GM10248 (cell line): ENCODE results near the gene IRF5.

Experiments used
- CTCF ChIA-PET: fragments of 300-600 bp; sonication (Branson Sonifier 250); formaldehyde crosslinking; extraction: SDS; loops from one replicate; lab custom pipeline; 2021; ENCODE audit warnings: antibody characterized with exemption; lab: Yijun Ruan, JAX
- POLR2A ChIA-PET: fragments of 350-650 bp; sonication (Branson Sonifier 250); formaldehyde crosslinking; extraction: SDS; loops from one replicate; lab custom pipeline; 2020; ENCODE audit warnings: antibody characterized with exemption; lab: Yijun Ruan, JAX
- DNase-seq: peaks from one replicate; pipeline ENCODE4 v3.0.0; 2012; ENCODE audit errors: extremely low spot score
- TF ChIP-seq, protein P1 (sequence below): IDR thresholded peaks from 2 replicates; pipeline ENCODE4 v1.5.1; 2012; ENCODE audit warnings: mild to moderate bottlenecking, low read depth; ENCODE audit errors: extremely low read depth, missing control alignments, control extremely low read depth

The IRF5 gene

DNA sequence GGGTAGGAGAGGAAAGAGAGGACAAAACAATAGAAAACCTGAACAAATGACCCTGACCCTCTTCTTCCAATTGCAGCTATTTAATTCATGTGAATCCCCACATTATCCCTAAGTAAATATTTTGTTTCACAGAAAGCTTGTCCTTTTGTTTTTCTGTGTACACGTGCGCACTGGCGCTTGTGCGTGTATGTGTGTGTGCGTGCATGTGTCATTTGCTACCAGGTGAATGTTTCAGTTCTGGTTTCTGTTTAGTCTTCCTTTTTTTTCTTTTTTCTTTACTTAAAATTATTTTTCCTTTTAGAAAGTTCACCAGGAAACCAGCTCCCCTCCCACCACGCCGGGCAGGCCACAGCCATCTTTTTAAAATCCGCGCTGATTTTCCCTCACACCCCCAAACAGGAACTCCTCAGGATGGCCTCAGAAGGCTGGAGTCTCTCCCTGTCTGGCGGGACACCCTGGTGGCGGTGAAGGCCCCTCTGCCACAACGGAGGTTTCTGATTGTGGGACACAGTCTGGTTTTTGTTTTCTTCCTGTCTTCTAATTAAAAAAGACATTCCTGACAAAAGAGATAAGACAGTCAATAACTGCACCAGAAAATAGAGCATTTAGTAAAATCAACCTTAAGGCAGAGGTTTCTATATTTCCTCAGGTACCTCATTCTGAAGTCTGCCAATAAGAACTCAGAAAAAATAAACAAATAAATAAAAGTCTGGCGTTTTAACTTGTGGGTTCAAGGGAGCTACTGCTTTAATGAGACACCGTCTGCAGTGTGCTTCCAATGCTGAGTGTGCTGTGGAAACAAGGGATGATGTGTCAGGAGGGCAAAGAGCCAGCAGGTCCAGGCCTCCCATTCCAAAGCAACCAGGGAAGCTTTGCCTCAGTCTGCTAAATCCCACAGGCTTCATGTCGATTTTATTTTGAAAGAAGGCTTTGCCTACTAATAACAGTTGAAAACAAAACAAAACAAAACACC lies 17.4 kb downstream of the IRF5 start:
- ChIA-PET CTCF (interaction anchor here (1.1 to 16.2 kb wide), 6 partner anchors 11 to 136 kb away, joined by 3 to 140 read pairs (median 4); no protein-coding TSS in a partner anchor), POLR2A (interaction anchor here (0.6 to 1.4 kb wide), 3 partner anchors 15 to 99 kb away, joined by 3 to 14 read pairs (median 3); no protein-coding TSS in a partner anchor)
- peak; percentile 54 for DNase-seq
- TF ChIP-seq, protein P1, sequence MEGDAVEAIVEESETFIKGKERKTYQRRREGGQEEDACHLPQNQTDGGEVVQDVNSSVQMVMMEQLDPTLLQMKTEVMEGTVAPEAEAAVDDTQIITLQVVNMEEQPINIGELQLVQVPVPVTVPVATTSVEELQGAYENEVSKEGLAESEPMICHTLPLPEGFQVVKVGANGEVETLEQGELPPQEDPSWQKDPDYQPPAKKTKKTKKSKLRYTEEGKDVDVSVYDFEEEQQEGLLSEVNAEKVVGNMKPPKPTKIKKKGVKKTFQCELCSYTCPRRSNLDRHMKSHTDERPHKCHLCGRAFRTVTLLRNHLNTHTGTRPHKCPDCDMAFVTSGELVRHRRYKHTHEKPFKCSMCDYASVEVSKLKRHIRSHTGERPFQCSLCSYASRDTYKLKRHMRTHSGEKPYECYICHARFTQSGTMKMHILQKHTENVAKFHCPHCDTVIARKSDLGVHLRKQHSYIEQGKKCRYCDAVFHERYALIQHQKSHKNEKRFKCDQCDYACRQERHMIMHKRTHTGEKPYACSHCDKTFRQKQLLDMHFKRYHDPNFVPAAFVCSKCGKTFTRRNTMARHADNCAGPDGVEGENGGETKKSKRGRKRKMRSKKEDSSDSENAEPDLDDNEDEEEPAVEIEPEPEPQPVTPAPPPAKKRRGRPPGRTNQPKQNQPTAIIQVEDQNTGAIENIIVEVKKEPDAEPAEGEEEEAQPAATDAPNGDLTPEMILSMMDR: no peak

DNA sequence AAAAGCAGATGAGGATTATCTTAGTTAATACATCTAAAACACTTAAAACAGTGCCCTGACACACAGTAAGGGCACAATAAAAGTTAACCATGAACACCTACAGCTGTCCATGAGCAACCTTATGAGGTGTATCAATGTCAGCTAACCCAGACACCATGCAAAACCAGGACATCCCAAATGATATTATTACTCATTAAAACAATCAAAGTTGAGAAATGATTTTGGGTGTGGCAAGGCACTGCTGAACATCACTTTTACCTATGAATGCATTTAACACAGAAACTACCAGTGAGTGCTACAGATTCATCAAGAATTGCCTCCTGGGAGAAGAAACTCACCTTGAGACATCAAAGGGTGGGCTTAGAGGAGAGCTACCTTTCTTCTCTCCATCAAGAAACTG lies 18.3 kb downstream of the IRF5 start:
- ChIA-PET POLR2A (no interaction called here), CTCF (interaction anchor here (1.1 to 16.2 kb wide), 5 partner anchors 10 to 135 kb away, joined by 3 to 140 read pairs (median 5); no protein-coding TSS in a partner anchor)
- no peak for DNase-seq
- TF ChIP-seq, protein P1: no peak

DNA sequence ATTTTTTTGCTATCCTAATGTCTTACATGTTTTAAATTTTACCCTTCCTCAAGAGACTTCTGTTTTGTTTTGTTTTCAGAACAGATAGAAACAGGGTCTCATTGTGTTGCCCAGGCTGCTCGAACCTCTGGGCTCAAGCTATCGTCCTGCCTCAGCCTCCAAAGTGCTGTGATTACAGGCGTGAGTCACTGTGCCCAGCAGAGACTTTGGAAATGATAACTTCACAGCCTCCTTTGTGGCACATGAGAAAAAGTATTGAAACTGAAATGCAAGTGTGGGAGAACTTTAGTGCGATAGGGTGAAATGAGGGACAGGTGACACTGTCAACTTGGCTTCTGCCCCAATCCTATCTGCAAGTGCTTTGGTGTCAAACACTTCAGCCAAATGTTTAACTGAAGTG lies 21.6 kb downstream of the IRF5 start:
- TF ChIP-seq, protein P1: no peak
- CTCF ChIA-PET: interaction anchor here (1.4 to 16.2 kb wide), 2 partner anchors 9 to 15 kb away, joined by 5 to 140 read pairs; no protein-coding TSS in a partner anchor
- POLR2A ChIA-PET: no interaction called here
- no peak for DNase-seq

DNA sequence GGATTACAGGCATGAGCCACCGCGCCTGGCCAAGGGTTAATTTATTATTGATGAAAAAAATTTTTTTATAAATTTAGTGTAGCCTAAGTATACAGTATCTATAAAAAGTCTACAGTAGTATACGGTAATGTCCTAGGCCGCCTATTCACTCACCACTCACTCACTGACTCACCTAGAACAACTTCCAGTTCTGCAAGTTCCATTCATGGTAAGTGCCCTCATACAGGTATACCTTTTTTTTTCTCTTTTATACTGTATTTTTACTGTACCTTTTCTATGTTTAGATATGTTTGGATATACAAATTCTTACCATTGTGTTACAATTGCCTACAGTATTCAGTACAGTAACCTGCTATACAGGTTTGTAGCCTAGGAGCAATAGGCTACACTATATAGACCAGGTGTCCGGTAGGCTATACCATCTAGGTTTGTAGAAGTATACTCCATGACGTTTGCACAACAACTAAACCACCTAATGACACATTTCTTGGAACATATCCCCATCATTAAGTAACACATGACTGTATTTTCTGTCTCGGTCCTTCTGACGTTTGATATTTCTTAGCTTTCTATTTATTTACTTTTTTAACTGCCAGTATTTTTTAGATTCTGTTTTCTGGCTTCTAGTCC lies 23.4 kb downstream of the IRF5 start:
- DNase-seq: no peak
- TF ChIP-seq, protein P1: no peak
- CTCF ChIA-PET: interaction anchor here (1.3 to 16.2 kb wide), 3 partner anchors 17 to 77 kb away, joined by 3 to 140 read pairs (median 4); no protein-coding TSS in a partner anchor
- POLR2A ChIA-PET: no interaction called here

DNA sequence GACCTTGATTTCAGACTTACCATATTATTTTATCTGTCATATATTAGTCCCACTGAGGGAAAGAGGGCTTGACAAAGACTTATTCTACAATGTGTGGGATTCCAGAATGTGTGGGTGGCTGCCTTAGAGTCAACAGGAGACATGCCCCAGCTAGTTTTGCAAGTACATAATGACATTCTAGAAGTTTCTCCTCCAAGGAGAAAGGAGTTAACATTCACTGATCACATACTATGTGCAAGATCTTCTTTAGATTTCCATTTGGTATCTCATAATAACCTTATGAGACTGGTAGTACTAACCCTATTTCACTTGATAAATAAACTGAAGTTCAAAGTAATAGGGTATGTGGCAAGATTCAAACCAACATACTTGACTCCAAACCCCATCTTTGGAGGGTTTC lies 25.2 kb downstream of the IRF5 start:
- DNase-seq: no peak

More for the DNA sequence above, 25.2 kb downstream of the IRF5 start:
- POLR2A ChIA-PET: interaction anchor here (1.8 kb wide), 1 partner anchor 23 kb away, joined by 10 read pairs; no protein-coding TSS in a partner anchor
- TF ChIP-seq, protein P1: no peak
- CTCF ChIA-PET: interaction anchor here (1.0 to 16.2 kb wide), 3 partner anchors 11 to 207 kb away, joined by 3 to 140 read pairs (median 5); no protein-coding TSS in a partner anchor
